OCI-M2 (cell line): Measurements from ENCODE around the gene TERT.
"Not testable (repeated sequence)": the region's sequence is repeated elsewhere in the genome, so short reads cannot be mapped to it uniquely, and the experiment has no call there.

Experiments
- DNase-seq: peaks from one replicate; lab custom pipeline; 2025; ENCODE audit not compliant: unreplicated experiment; lab: John Stamatoyannopoulos, UW

TERT gene

DNA sequence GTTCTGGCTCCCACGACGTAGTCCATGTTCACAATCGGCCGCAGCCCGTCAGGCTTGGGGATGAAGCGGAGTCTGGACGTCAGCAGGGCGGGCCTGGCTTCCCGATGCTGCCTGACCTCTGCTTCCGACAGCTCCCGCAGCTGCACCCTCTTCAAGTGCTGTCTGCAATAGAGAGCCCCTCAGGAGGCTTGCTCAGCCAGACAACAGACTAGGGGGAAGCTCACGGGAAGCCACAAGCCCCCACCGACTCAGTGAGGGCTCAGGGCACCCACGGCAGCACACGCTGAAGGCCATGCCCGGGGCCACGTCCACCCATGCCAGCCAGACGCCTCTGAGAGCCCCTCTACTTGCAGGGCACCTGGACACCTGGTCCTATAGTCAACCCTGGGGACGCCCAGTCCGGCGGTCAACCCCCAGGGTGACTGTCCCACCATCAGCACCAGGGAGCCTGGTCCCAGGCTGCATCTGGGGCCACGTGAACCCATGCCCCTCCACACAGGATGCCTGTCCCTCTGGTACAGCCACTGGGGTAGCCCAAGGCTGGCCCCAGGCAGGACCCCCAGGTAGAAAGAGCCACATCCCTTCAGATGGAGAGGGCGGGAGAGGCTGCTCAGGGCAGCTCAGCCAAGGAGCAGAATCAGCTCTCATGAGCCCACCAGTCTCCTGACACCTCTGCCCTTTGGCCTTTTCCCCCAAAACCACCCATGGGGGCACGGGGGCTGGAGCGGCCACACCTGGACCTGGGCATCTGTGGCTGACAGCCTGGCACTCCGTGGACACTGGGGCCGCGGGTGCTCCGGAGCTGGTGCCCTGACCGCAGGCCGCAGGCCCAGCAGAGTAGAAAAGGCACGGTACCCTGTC is 14.5 kb downstream of the TERT start:
- DNase-seq = no peak

DNA sequence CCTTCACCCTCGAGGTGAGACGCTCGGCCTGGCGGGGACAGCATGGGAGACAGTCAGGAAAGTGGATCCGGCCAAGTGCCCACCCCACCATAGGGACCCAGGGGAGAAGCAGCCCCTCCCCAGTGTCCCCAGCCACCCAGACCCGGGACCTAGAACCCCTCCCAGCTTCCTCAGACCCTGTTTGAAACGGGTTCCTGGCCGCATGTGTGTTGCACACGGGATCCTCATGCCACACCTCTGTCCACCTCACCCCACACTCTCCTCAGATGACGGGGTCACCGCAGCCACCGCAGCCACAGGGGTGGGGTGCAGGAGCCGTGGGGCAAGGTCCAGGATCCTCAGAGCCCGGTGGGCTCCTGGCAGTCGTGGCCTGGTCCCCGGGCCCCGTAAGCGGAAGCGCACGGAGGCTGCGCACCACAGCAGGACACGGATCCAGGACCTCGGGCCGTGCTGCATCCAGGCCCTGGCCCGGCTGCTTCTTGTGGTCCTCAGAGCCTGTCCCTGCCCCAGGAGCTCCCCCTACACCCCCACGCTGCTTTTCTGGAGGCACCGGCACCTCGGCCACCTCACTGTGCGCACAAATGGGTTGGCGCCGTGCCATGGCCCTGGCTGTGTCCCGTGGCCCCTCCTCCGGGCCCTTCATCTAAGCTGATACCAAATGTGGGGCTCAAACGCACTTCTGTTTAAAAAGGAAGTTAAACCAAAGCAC is 15.3 kb downstream of the TERT start:
- DNase-seq = no peak

DNA sequence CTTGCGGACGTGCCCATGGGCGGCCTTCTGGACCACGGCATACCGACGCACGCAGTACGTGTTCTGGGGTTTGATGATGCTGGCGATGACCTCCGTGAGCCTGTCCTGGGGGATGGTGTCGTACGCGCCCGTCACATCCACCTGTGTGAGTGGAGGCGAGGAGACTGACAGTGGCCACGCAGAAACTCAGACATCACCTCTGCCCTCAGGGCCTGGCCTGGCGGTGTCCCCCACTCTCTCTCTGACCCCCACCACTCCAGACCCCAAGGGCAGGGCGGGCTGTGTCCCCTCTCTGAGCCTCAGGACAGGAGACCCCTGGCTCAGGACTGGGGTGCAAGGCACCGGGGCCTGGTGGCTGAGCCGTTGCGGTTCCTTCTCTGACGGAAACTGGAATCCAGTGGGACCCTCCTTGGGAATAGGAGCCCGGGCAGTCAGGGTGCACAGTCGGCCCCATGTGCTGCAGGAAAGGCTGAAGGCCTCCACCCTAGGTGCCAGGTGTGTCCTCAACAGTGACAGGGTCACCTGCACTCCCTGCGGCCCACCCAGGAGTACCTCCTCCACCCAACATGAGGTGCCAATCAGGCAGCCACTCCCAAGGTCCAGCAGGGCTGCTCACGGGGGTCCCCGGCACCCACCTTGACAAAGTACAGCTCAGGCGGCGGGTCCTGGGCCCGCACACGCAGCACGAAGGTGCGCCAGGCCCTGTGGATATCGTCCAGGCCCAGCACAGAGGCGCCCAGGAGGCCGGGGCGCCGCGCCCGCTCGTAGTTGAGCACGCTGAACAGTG is 16.0 kb downstream of the TERT start:
- DNase-seq = no peak

DNA sequence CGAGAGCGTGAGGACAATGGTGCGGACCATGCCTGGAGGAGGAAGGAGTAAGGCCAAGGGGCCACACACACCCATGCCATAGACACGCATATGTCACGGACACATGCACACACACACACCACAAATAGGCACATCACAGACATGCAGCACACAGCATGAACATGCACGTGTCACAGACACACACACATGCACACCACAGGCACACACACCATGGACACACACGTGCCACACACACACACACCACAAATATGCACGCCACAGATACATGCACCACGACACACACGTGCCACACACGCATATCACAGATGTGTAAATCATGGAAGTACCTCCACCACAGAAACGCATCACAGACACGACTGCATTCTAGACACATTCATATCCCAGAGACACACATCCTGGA is 16.7 kb downstream of the TERT start:
- DNase-seq = no peak

DNA sequence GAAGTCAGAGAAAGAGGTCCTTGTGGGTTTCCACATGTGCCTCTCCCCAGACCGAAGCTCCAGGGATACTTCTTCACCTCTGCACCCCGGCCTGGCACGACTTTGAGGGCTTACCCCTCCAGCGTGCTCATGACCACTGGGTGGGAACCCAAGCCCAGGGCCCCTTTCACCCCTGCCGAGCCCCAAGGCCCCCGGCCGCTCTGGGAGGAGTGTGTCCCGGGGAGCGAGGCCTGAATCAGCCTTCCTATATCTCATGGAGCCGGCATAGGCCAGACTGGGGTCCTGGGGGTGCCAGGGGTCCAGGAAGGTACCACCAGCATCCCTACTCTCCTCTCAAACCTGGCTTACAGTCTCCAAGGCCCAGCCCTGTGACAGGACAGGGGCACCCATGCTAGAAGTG is 17.1 kb downstream of the TERT start:
- no peak for DNase-seq

DNA sequence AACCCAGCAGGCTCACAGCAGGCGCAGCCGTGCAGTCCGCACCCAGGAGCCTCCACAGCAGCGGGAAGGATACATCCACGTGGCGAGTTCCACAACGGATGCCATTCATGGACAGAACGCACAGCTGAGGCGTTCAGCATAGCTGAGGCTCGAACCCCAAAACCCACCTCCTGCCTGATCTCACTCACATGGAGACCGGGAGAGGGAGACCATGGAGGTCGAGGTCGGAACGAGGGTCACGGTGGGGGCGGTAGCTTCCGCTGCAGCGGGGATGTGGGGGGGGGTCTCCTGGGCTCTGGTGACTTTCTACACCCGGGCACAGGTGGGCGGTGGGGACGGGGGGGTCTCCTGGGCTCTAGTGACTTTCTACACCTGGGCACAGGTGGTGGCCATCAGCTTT is 17.5 kb downstream of the TERT start:
- no peak for DNase-seq

DNA sequence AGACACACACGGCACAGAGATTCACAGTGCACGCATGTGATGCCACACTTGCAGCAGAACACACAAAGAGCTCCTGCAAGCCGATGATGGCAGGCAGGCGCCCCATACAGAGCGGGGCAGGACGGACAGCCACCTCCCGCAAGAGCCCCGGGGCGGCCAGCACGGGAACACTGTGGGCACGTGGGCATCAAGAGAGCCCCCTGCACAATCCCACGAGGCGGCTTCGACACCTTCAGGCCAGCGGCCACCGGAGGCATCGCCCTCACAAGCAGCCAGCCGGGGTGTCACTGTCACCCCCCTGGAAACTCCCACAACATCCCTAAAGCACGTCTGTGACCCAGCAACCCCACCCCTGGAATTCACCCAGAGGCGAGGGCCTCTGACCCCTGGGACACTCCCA is 17.9 kb downstream of the TERT start:
- no peak for DNase-seq

DNA sequence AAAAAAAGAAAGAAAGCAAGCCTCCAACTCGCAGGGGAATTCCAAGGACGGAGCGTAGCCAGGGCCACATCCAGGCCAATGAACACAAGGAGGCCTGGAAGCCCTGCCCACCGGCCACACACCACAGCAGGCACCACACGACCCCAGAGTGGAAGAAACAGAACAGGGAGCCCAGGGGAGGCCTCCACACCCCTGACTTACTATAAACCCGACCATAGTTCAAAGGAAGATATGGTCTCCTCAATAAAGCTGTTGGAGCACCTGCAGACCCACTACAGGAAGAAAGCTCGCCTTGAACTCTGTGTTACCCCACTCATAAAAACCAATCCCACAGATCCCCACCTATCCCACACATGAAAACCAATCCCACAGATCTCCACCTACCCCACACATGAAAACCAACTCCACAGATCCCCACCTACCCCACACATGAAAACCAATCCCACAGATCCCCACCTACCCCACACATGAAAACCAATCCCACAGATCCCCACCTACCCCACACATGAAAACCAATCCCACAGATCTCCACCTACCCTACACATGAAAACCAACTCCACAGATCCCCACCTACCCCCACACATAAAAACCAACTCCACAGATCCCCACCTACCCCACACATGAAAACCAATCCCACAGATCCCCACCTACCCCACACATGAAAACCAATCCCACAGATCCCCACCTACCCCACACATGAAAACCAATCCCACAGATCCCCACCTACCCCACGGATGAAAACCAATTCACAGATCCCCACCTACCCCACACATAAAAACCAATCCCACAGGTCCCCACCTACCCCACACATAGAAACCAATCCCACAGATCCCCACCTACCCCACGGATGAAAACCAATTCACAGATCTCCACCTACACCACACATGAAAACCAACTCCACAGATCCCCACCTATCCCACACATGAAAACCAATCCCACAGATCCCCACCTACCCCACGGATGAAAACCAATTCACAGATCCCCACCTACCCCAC is 19.2 kb downstream of the TERT start:
- not testable (repeated sequence) for DNase-seq

DNA sequence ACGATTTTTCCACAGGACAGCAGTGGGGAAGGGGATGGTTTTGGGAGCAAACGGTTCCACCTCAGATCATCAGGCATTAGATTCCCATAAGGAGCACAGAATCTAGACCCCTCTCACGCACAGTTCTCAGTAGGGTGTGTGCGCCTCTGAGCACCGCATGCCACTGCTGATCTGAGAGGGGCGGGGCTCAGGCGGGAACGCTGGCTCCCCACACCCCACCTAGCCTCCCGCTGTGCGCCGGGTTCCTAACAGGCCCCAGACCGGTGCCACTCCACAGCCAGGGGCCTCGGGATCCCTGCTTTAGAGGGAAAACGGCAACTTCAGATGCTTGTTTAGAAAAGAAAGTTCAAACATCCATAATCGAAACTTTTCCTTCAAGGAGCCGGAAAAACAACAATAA is 20.4 kb downstream of the TERT start:
- no peak for DNase-seq

DNA sequence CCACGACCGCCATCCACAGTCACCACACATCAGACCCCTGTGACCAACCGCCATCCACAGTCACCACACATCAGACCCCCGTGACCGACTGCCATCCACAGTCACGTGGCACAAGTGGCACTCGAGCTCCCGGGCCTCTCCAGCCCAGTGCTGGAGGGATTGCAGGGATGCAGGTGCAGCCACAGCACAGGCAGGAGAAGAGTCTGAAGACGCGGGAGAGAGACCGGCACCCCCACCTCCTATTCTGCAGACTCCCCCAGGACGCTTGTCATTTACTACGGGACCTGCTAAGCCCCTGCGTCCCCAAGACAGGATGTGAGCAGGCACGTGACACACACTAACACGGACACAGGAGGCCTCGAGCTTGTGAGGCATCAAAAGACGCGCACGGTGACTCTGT is 21.1 kb downstream of the TERT start:
- no peak for DNase-seq

DNA sequence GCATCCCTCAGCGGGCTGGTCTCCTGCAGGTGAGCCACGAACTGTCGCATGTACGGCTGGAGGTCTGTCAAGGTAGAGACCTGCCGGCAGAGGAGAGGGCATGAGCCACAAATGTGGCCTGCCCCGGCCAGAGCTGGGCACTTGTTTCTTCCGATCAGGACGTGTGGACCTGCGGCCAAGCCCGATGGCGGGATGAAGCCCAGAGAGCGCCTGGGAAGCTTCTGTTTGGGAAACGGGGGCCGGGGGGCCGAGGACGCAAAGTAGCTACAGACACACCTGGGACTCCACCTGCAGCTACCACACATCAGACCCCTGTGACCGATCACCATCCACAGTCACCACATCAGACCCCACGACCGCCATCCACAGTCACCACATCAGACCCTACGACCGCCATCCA is 22.7 kb downstream of the TERT start:
- no peak for DNase-seq

DNA sequence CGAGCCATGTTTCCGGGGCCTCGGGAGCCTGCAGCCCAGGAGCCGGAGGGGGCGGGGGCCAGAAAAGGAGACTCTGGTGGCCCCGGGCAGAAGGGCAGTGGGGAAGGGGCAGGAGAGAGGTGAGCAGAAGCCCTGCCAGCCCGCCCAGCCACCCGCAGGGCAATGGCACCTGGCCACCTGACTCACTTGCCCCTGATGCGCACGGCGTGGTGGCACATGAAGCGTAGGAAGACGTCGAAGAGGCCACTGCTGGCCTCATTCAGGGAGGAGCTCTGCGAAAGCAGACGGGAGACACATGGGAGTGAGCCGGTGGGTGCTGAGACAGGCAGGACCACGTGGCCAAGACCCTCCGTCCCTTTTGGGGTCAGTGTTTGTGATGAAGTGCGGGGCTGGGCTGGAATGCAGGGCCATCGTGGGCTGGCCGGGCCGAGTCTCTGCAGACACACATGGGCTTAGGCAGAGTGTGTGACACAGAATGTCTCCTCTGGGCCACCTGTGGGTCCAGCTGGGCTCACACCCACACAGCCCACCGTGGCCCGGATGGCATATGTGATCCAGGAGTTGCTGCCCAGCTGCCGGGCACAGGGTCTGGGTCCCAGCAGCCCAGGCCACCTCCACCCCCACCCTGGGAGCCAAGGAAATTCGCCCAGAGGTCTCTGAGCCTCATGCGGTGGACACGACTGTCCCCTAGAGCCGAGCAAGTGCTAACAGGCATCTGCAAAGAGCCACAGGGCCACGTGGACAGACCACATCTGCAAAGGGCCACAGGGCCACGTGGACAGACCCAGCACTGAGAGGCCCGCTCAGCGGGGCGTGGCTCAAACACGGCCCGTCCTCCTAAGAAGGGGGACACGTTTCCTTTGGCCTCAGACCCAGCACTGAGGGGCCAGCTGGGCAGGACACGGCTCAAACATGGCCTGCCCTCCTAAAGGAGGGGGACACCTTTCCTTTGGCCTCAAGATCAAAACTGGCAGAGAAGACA is 23.6 kb downstream of the TERT start:
- no peak for DNase-seq

DNA sequence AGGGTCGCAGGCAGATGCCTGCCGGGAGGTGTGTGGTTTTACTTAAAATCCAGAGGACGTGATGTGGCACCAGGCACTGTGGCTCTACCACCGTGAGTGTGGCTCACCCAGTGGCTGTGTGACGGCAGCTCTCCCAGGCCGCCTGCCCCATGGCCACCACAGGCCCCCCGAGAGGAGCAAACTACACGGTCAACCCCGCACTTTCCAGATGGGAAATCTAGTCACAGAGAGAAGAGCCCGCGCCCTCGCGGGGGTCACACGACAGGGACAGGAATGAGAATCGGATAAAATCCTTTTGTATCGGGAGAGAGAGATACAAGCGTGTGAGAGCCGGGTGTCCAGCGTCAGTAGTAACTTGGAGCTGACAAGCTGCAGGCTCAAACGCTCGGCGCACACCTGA is 24.4 kb downstream of the TERT start:
- no peak for DNase-seq

DNA sequence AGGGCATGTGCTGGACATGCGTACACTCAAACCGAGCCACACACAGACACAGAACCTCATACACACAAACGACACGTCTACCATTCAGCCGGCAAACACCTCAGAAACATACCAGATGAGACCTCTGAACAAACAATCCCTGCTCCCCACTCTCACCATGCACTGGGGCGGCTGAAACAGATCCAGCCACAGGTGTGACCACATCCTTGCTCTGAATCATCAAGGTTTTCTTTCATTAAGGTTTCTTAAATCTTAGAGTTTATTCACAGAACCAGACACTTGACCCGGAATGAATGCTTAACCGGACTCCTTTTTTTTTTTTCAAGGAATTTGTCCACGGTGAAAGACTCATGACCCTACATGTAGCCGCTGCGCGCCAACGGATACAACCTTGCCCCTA is 26.2 kb downstream of the TERT start:
- no peak for DNase-seq

DNA sequence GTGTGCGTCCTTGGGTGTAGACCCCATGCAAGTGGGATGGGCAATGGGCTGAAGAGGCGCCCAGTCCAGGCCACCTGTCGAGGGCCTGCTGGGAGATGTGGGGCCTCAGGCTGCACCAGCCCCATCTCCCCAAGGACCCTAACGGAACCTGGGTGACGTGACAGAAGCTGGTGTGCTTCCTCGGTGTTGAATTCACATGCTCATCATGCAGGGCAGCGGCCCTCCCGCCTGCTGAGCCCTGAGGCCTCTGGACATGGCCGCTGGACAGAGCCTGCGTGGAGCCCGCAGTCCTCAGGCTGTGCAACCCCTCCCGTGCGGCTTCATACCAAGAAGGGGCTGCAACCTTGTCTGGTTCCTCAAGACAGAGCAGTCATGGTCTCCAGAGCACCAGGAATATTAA is 26.8 kb downstream of the TERT start:
- no peak for DNase-seq

DNA sequence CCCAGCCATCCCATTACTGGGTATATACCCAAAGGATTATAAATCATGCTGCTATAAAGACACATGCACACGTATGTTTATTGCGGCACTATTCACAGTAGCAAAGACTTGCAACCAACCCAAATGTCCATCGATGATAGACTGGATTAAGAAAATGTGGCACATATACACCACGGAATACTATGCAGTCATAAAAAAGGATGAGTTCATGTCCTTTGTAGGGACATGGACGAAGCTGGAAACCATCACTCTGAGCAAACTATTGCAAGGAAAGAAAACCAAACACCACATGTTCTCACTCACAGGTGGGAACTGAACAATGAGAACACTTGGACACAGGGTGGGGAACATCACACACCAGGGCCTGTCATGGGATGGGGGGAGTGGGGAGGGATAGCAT is 27.4 kb downstream of the TERT start:
- DNase-seq = not testable (repeated sequence)

DNA sequence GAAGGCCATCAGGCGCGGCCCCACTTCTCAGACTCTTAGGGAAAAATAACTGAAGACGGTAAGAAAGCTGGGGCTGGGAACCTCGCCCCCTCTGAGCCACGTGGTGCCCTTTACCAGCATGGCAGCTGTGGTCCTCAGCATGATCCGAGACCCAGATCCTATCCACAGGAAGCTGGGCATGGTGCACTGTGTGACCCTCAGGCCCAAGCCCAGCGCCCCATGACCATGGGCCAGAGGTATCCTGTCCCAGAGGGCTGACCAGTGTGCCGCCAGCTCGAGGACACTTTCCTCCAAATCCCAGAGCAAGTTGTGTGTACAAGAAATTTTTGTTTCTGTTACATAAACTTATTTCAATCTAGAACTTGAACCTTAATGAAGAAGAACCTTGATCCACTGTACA is 28.1 kb downstream of the TERT start:
- DNase-seq = no peak

DNA sequence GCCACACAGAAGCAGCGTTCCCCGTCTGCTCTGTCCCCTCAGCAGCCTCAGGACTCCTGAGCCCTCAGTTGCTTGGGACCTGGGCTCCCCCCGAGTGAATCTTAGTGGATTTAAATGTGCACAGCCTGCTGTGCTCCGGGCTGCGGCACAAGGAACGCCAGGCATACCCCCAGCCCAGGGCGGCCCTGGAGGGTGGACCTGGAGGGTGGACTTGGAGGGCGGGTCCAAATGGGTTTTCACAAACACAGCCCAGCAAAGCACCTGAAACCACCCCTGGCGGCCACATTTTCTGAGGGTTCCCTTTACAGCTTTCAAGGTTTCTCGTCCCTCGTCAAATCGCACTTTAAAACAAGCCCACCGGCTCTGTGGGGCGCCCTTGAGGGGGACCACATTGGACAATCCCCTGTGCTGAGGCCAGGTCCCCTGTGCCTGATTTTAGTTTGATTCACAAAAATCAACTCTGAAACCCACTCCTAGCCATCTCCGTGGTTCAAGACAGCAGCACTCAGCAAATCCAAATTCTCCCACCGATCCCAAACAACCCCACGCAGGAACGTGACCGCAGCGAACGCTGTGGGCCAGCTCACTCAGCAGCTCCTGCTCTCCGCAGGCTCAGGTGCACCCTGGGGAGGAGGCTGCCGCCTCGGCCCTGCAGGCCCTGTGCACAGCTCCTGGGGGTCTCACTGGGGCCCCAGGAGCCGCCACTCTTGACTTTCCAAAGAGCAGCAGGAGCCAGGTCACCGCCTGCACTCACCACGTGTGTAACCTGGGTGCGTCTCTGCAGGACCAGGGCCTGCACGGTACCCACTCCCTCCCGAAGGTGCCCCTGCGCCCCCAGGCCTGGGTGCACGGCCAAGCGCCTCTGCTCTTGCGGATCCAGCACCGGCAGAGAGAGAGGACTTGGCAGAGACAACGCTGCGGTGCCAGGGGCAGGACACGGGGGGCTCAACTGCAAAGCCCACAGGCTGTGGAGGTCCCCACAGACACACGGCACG is 29.1 kb downstream of the TERT start:
- DNase-seq = no peak
